IMR-90 (cell line): Measurements from ENCODE around the gene ZCCHC17. TPM values are rescaled to one million over a fixed set of nuclear protein-coding genes. Genes with fewer than 3 reads are reported as not detected.

Experiments
- ATAC-seq: fragments of 200-7000 bp; cut with Tn5 transposase; 2 replicates; pipeline ENCODE4 v1.9.1; 2020; ENCODE audit warnings: low read depth, mild to moderate bottlenecking, moderate library complexity
- BruUV-seq: library from RNA; stranded (reverse); fragments of 400-500 nt; replicated peaks from 2 replicates; lab custom pipeline; 2021; lab: Mats Ljungman, UMichigan
- CTCF ChIA-PET: fragments of 300-600 bp; formaldehyde crosslinking; extraction: SDS; loops from one replicate; lab custom pipeline; 2021; ENCODE audit warnings: antibody characterized with exemption; lab: Yijun Ruan, JAX
- POLR2A ChIA-PET: fragments of 300-600 bp; sonication (Branson Sonifier 250); formaldehyde crosslinking; loops from one replicate; lab custom pipeline; 2022; ENCODE audit warnings: antibody characterized with exemption; ENCODE audit not compliant: unreplicated experiment; lab: Charles Lee
- DNase-seq: peaks from one replicate; pipeline ENCODE4 v3.0.0; 2013
- H2AFZ ChIP-seq: replicated peaks from 2 replicates; pipeline ENCODE3; 2013; ENCODE audit warnings: low read length, mild to moderate bottlenecking; ENCODE audit not compliant: poor library complexity
- H2AK5ac ChIP-seq: 2 replicates; pipeline ENCODE4 v1.6.1; 2013; ENCODE audit warnings: low read depth, low read length, inconsistent platforms
- H2AK9ac ChIP-seq: replicated peaks from 2 replicates; pipeline ENCODE3; 2013; ENCODE audit warnings: mild to moderate bottlenecking, low read depth, low read length, moderate library complexity; ENCODE audit not compliant: poor library complexity
- H2BK120ac ChIP-seq: 2 replicates; pipeline ENCODE4 v1.6.1; 2013; ENCODE audit warnings: low read depth, low read length, inconsistent platforms
- H2BK15ac ChIP-seq: 3 replicates; pipeline ENCODE4 v1.6.1; 2013; ENCODE audit warnings: low read depth, low read length, inconsistent platforms
- H2BK20ac ChIP-seq: 2 replicates; pipeline ENCODE4 v1.6.1; 2013; ENCODE audit warnings: low read depth, mild to moderate bottlenecking, inconsistent platforms, low read length, moderate library complexity
- H2BK5ac ChIP-seq: 2 replicates; pipeline ENCODE4 v1.6.1; 2013; ENCODE audit warnings: mild to moderate bottlenecking, low read depth, low read length, inconsistent platforms; ENCODE audit not compliant: poor library complexity, severe bottlenecking
- H3K14ac ChIP-seq: replicated peaks from 2 replicates; pipeline ENCODE4 v1.6.1; 2013; ENCODE audit warnings: low read depth, low read length, inconsistent platforms
- H3K18ac ChIP-seq: 2 replicates; pipeline ENCODE4 v1.6.1; 2013; ENCODE audit warnings: low read depth, low read length, control low read depth
- H3K23ac ChIP-seq: 2 replicates; pipeline ENCODE4 v1.6.1; 2013; ENCODE audit warnings: low read depth, low read length, inconsistent platforms
- H3K27ac ChIP-seq: 2 replicates; pipeline ENCODE4 v1.5.1; 2013; ENCODE audit warnings: mild to moderate bottlenecking, control low read depth, low read length; ENCODE audit not compliant: insufficient read depth
- H3K27me3 ChIP-seq: 2 replicates; pipeline ENCODE4 v1.6.1; 2013; ENCODE audit warnings: low read length; ENCODE audit not compliant: control insufficient read depth, insufficient read depth
- H3K36me3 ChIP-seq: 2 replicates; pipeline ENCODE4 v1.6.1; 2013; ENCODE audit warnings: low read length, mixed read lengths; ENCODE audit not compliant: control insufficient read depth, insufficient read depth
- H3K4ac ChIP-seq: 2 replicates; pipeline ENCODE4 v1.6.1; 2013; ENCODE audit warnings: low read depth, low read length, inconsistent platforms
- H3K4me1 ChIP-seq: 2 replicates; pipeline ENCODE4 v1.6.1; 2013; ENCODE audit warnings: low read length, mixed read lengths; ENCODE audit not compliant: control insufficient read depth, insufficient read depth
- H3K4me2 ChIP-seq: 2 replicates; pipeline ENCODE4 v1.6.1; 2013; ENCODE audit warnings: low read depth, mild to moderate bottlenecking, control low read depth, low read length, moderate library complexity
- H3K4me3 ChIP-seq: 2 replicates; pipeline ENCODE4 v1.5.1; 2013; ENCODE audit warnings: low read depth, mild to moderate bottlenecking, control low read depth, low read length, moderate library complexity; ENCODE audit not compliant: insufficient read depth
- H3K56ac ChIP-seq: 2 replicates; pipeline ENCODE4 v1.6.1; 2013; ENCODE audit warnings: low read length, inconsistent platforms; ENCODE audit not compliant: insufficient read depth; ENCODE audit errors: extremely low read depth
- H3K79me1 ChIP-seq, 2 experiments: 2 replicates each; pipeline ENCODE4 v1.6.1; 2013; ENCODE audit warnings: low read length in 2 of 2, inconsistent platforms in 1 of 2, low read depth in 1 of 2
- H3K9ac ChIP-seq: 2 replicates; pipeline ENCODE4 v1.6.1; 2013; ENCODE audit warnings: low read depth, low read length, control low read depth
- H3K9me1 ChIP-seq: 2 replicates; pipeline ENCODE4 v1.6.1; 2013; ENCODE audit warnings: low read length, inconsistent platforms; ENCODE audit not compliant: insufficient read depth
- H3K9me3 ChIP-seq: 2 replicates; pipeline ENCODE4 v1.6.1; 2013; ENCODE audit warnings: low read length; ENCODE audit not compliant: control insufficient read depth, insufficient read depth
- H4K20me1 ChIP-seq: 2 replicates; pipeline ENCODE4 v1.6.1; 2013; ENCODE audit warnings: low read length, inconsistent platforms; ENCODE audit not compliant: insufficient read depth
- H4K5ac ChIP-seq: 2 replicates; pipeline ENCODE4 v1.6.1; 2013; ENCODE audit warnings: mild to moderate bottlenecking, low read depth, low read length, control low read depth
- H4K8ac ChIP-seq, 2 experiments: 2 replicates each; pipeline ENCODE4 v1.6.1; 2013; ENCODE audit warnings: low read depth in 2 of 2, low read length in 2 of 2, control low read depth in 1 of 2, inconsistent platforms in 1 of 2
- H4K91ac ChIP-seq: 2 replicates; pipeline ENCODE4 v1.6.1; 2013; ENCODE audit warnings: low read depth, low read length, inconsistent platforms; ENCODE audit not compliant: insufficient read depth
- BHLHE40 ChIP-seq: fragments of 150-350 bp; IDR thresholded peaks from 2 replicates; pipeline ENCODE4 v1.6.1; 2016; ENCODE audit warnings: mild to moderate bottlenecking, low read depth, low read length
- CEBPB ChIP-seq: IDR thresholded peaks from 2 replicates; pipeline ENCODE4 v1.6.1; 2012; ENCODE audit warnings: low read depth, low read length, improper control_type of control experiment
- CHD1 ChIP-seq: IDR thresholded peaks from 2 replicates; pipeline ENCODE4 v1.6.1; 2012; ENCODE audit warnings: low read depth, low read length, improper control_type of control experiment
- FOS ChIP-seq: fragments of 150-350 bp; IDR thresholded peaks from 2 replicates; pipeline ENCODE4 v1.6.1; 2016; ENCODE audit warnings: low read depth, low read length
- MAFK ChIP-seq: IDR thresholded peaks from 2 replicates; pipeline ENCODE4 v1.6.1; 2012; ENCODE audit warnings: low read depth, low read length, improper control_type of control experiment
- MAZ ChIP-seq: IDR thresholded peaks from 2 replicates; pipeline ENCODE4 v1.6.1; 2012; ENCODE audit warnings: low read depth, mild to moderate bottlenecking, low read length, improper control_type of control experiment, moderate library complexity, borderline replicate concordance
- MXI1 ChIP-seq: IDR thresholded peaks from 2 replicates; pipeline ENCODE4 v1.6.1; 2012; ENCODE audit warnings: low read depth, mild to moderate bottlenecking, low read length, moderate library complexity, borderline replicate concordance
- NFE2L2 ChIP-seq: fragments of 150-350 bp; IDR thresholded peaks from 2 replicates; pipeline ENCODE4 v1.6.1; 2016; ENCODE audit warnings: low read depth, mild to moderate bottlenecking, low read length
- POLR2A ChIP-seq: IDR thresholded peaks from 2 replicates; pipeline ENCODE4 v1.6.1; 2012; ENCODE audit warnings: mild to moderate bottlenecking, low read depth, low read length
- RAD21 ChIP-seq: IDR thresholded peaks from 2 replicates; pipeline ENCODE4 v1.6.1; 2012; ENCODE audit warnings: low read length, improper control_type of control experiment
- RCOR1 ChIP-seq: IDR thresholded peaks from 2 replicates; pipeline ENCODE4 v1.6.1; 2012; ENCODE audit warnings: mild to moderate bottlenecking, low read length, improper control_type of control experiment; ENCODE audit not compliant: insufficient replicate concordance
- RFX5 ChIP-seq: IDR thresholded peaks from 2 replicates; pipeline ENCODE4 v1.8.0; 2012; ENCODE audit warnings: low read depth, mild to moderate bottlenecking, low read length, moderate library complexity
- SMC3 ChIP-seq: fragments of 150-350 bp; IDR thresholded peaks from 2 replicates; pipeline ENCODE4 v1.6.1; 2016; ENCODE audit warnings: low read depth, mild to moderate bottlenecking, antibody characterized with exemption, low read length, moderate library complexity
- WGBS, 2 experiments: methylation state at CpG; one replicate each; pipeline versions ENCODE4 v1.1.5 to v1.1.7; 2013; ENCODE audit warnings: missing lambda C conversion rate in 2 of 2; ENCODE audit not compliant: insufficient read length in 1 of 2; ENCODE audit errors: extremely low coverage in 2 of 2; 5-methylcytosine and 5-hydroxymethylcytosine counted together
- dilution Hi-C: fragments of 300-500 bp; cut with HindIII; formaldehyde crosslinking; loops from one replicate; pipeline ENCODE4 v1.14.3; 2018; ENCODE audit warnings: low sequenced_read_pairs; ENCODE audit not compliant: unreplicated experiment
- in situ Hi-C: fragments of 300-500 bp; cut with MboI; formaldehyde crosslinking; loops from 3 replicates; pipeline ENCODE4 v1.14.3; 2019; ENCODE audit warnings: low sequenced_read_pairs, inconsistent platforms, mixed read lengths
- intact Hi-C: fragments of 100-400 bp; cut with micrococcal nuclease; formaldehyde crosslinking; loops from 2 replicates; pipeline ENCODE4 v1.10.0; 2022
- polyA plus RNA-seq, 3 experiments: library from polyadenylated mRNA; depleted of rRNA; stranded (reverse); fragments of >200 nt; gene quantifications; 2 replicates each; pipeline ENCODE4 v1.2.3, GENCODE V29; 2012; ENCODE audit warnings: low replicate concordance in 1 of 3
- total RNA-seq: library from RNA; depleted of rRNA; stranded (reverse); fragments of >200 nt; gene quantifications from 2 replicates; pipeline ENCODE4 v1.2.3, GENCODE V29; 2012
- TF ChIP-seq, protein P1 (sequence below): fragments of 150-350 bp; IDR thresholded peaks from 2 replicates; pipeline ENCODE4 v1.6.1; 2017; ENCODE audit warnings: mild to moderate bottlenecking, antibody characterized with exemption, low read length, low read depth
- TF ChIP-seq, protein P2 (sequence below): conservative IDR thresholded peaks from 2 replicates; pipeline ENCODE4 v1.5.1; 2012; ENCODE audit warnings: mild to moderate bottlenecking, low read depth, low read length, improper control_type of control experiment
- TF ChIP-seq, protein P3 (sequence below): fragments of 150-350 bp; IDR thresholded peaks from 2 replicates; pipeline ENCODE4 v1.6.1; 2016; ENCODE audit warnings: low read depth, mild to moderate bottlenecking, low read length, moderate library complexity, borderline replicate concordance

Gene ZCCHC17
- total and polyA plus RNA-seq, 2 of the 4 experiments (the other 2 are of a cell fraction), result 48.4 to 48.9 TPM

- peak overlapping the region; percentile 63 for H3K4ac ChIP-seq
- peak overlapping the region; percentile 49 for H2AFZ ChIP-seq
- intact Hi-C loops, result no loop called here
- H2BK15ac ChIP-seq, result no peak overlapping the region
- peak overlapping the region; percentile 40 for H2BK5ac ChIP-seq
- peak overlapping the region; percentile 12; the same call in 1 of the 2 replicates for H3K27ac ChIP-seq
- no peak overlapping the region for H3K56ac ChIP-seq
- H4K5ac ChIP-seq, result peak overlapping the region; percentile 65
- no peaks in the 10 kb centered on the region for H3K36me3 ChIP-seq
- no peak for TF ChIP-seq MAZ
- TF ChIP-seq POLR2A, result no peak
- no peak for TF ChIP-seq FOS
- TF ChIP-seq MXI1, result no peak
- TF ChIP-seq, protein P1, sequence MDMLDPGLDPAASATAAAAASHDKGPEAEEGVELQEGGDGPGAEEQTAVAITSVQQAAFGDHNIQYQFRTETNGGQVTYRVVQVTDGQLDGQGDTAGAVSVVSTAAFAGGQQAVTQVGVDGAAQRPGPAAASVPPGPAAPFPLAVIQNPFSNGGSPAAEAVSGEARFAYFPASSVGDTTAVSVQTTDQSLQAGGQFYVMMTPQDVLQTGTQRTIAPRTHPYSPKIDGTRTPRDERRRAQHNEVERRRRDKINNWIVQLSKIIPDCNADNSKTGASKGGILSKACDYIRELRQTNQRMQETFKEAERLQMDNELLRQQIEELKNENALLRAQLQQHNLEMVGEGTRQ, result no peak
- TF ChIP-seq, protein P2, sequence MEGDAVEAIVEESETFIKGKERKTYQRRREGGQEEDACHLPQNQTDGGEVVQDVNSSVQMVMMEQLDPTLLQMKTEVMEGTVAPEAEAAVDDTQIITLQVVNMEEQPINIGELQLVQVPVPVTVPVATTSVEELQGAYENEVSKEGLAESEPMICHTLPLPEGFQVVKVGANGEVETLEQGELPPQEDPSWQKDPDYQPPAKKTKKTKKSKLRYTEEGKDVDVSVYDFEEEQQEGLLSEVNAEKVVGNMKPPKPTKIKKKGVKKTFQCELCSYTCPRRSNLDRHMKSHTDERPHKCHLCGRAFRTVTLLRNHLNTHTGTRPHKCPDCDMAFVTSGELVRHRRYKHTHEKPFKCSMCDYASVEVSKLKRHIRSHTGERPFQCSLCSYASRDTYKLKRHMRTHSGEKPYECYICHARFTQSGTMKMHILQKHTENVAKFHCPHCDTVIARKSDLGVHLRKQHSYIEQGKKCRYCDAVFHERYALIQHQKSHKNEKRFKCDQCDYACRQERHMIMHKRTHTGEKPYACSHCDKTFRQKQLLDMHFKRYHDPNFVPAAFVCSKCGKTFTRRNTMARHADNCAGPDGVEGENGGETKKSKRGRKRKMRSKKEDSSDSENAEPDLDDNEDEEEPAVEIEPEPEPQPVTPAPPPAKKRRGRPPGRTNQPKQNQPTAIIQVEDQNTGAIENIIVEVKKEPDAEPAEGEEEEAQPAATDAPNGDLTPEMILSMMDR, result no peak
- TF ChIP-seq RFX5, result no peak
- TF ChIP-seq MAFK, result no peak
- no peak for TF ChIP-seq BHLHE40
- TF ChIP-seq RCOR1, result no peak
- TF ChIP-seq, protein P3, sequence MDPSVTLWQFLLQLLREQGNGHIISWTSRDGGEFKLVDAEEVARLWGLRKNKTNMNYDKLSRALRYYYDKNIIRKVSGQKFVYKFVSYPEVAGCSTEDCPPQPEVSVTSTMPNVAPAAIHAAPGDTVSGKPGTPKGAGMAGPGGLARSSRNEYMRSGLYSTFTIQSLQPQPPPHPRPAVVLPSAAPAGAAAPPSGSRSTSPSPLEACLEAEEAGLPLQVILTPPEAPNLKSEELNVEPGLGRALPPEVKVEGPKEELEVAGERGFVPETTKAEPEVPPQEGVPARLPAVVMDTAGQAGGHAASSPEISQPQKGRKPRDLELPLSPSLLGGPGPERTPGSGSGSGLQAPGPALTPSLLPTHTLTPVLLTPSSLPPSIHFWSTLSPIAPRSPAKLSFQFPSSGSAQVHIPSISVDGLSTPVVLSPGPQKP, result no peak
- no peak for TF ChIP-seq RAD21
- no peak for TF ChIP-seq CEBPB
- TF ChIP-seq CHD1, result no peak
- TF ChIP-seq SMC3, result no peak
- TF ChIP-seq NFE2L2, result no peak
- dilution Hi-C loops, result no loop called here
- H3K4me2 ChIP-seq, result peak overlapping the region; percentile 16; the same call in 1 of the 2 replicates
- no TSS peak for BruUV-seq
- no peaks in the 10 kb centered on the region for H3K9me3 ChIP-seq
- DNase-seq, result no peak
- H3K79me1 ChIP-seq, result peaks cover 0 to 13% of the 10 kb centered on the region in 2 experiments; a peak in 2 of 4 replicates
- no peaks in the 10 kb centered on the region for H4K20me1 ChIP-seq
- H3K4me3 ChIP-seq, result no peak overlapping the region
- 100% methylated on average over 1 of the region's 5 CpGs; no CpG with 5 or more reads in 1 of the 2 experiments for WGBS, 2 experiments
- peaks cover 29% of the 10 kb centered on the region for H3K4me1 ChIP-seq
- H2BK120ac ChIP-seq, result peak overlapping the region; percentile 84
- ChIA-PET CTCF (no interaction called here), POLR2A (no interaction called here)
- H3K23ac ChIP-seq, result no peak overlapping the region; the same call in 1 of the 2 replicates
- peak overlapping the region; percentile 48 for H4K91ac ChIP-seq
- peaks cover 33% of the 10 kb centered on the region for H3K9me1 ChIP-seq
- peak overlapping the region in 1 of 2 experiments; percentile 15; a peak in 2 of 4 replicates for H4K8ac ChIP-seq
- peak overlapping the region; percentile 85 for H2AK5ac ChIP-seq
- H2AK9ac ChIP-seq, result no peak overlapping the region
- H3K18ac ChIP-seq, result peak overlapping the region; percentile 61
- H2BK20ac ChIP-seq, result peak overlapping the region; percentile 79
- no peaks in the 10 kb centered on the region for H3K27me3 ChIP-seq
- no peak for ATAC-seq
- peak overlapping the region; percentile 67 for H3K14ac ChIP-seq
- in situ Hi-C loops, result no loop called here
- H3K9ac ChIP-seq, result no peak overlapping the region
Observed at GRCh38 chr1:31408788-31409318, 112.0 kb downstream of the ZCCHC17 start.
